Endodermal cell (in vitro differentiated cells): Measurements from ENCODE around the gene ARID2. TPM values are rescaled to one million over a fixed set of nuclear protein-coding genes. Genes with fewer than 3 reads are reported as not detected.

ENCODE experiments used
- DNase-seq: peaks from one replicate; pipeline ENCODE4 v3.0.0-alpha.2; 2017
- H3K27ac ChIP-seq: 2 replicates; pipeline ENCODE4 v1.5.1; 2013; ENCODE audit warnings: mild to moderate bottlenecking, low read depth, low read length, moderate library complexity
- H3K27me3 ChIP-seq: 2 replicates; pipeline ENCODE4 v1.6.1; 2013; ENCODE audit warnings: mild to moderate bottlenecking, low read length, moderate library complexity; ENCODE audit not compliant: insufficient read depth, control insufficient read depth, poor library complexity, severe bottlenecking
- H3K36me3 ChIP-seq: 2 replicates; pipeline ENCODE4 v1.7.0; 2013; ENCODE audit warnings: mild to moderate bottlenecking, low read length, moderate library complexity; ENCODE audit not compliant: control insufficient read depth, insufficient read depth
- H3K4me1 ChIP-seq: one replicate; pipeline ENCODE4 v1.7.0; 2013; ENCODE audit warnings: low read length; ENCODE audit not compliant: control insufficient read depth, insufficient read depth
- H3K4me3 ChIP-seq: 2 replicates; pipeline ENCODE4 v1.5.1; 2013; ENCODE audit warnings: mild to moderate bottlenecking, low read length, moderate library complexity
- H3K9ac ChIP-seq: 2 replicates; pipeline ENCODE4 v1.6.1; 2013; ENCODE audit warnings: mild to moderate bottlenecking, low read length, moderate library complexity; ENCODE audit not compliant: poor library complexity, severe bottlenecking; ENCODE audit errors: extremely low read depth
- H3K9me3 ChIP-seq: 2 replicates; pipeline ENCODE4 v1.6.1; 2013; ENCODE audit warnings: mild to moderate bottlenecking, low read length, moderate library complexity; ENCODE audit not compliant: control insufficient read depth
- H3K27ac Mint-ChIP-seq: 2 replicates; pipeline ENCODE4 v1.8.0; 2020; ENCODE audit warnings: mixed read lengths
- H3K27me3 Mint-ChIP-seq: 2 replicates; pipeline ENCODE4 v1.8.0; 2021; ENCODE audit warnings: mild to moderate bottlenecking, mixed read lengths; ENCODE audit not compliant: insufficient read depth
- H3K36me3 Mint-ChIP-seq: 2 replicates; pipeline ENCODE4 v1.8.0; 2020; ENCODE audit warnings: low read depth, mixed read lengths
- H3K4me1 Mint-ChIP-seq: 2 replicates; pipeline ENCODE4 v1.8.0; 2020; ENCODE audit warnings: mixed read lengths
- H3K4me3 Mint-ChIP-seq: 2 replicates; pipeline ENCODE4 v1.8.0; 2020; ENCODE audit warnings: mild to moderate bottlenecking, moderate library complexity, mixed read lengths
- H3K9me3 Mint-ChIP-seq: 2 replicates; pipeline ENCODE4 v1.8.0; 2020; ENCODE audit warnings: mild to moderate bottlenecking, mixed read lengths
- CTCF ChIP-seq: fragments of 200-600 bp; sonication (generic); conservative IDR thresholded peaks from 2 replicates; pipeline ENCODE4 v1.5.0; 2021; ENCODE audit warnings: antibody characterized with exemption, mild to moderate bottlenecking
- WGBS, 2 experiments: methylation state at CpG; one replicate each; pipeline versions ENCODE4 v1.1.5 to v1.1.7; 2013; ENCODE audit warnings: missing lambda C conversion rate in 2 of 2, mixed read lengths in 1 of 2; ENCODE audit not compliant: insufficient coverage in 1 of 2, insufficient read length in 1 of 2; 5-methylcytosine and 5-hydroxymethylcytosine counted together
- total RNA-seq, 2 donors: library from RNA; stranded (reverse); fragmentation: NEBNext Ultra II Directional in 1 of 2; extraction: Animal tissue kit (Norgen Biotek cat#: 25700) in 1 of 2; gene quantifications; 2 replicates in 1 of 2; 3 replicates in 1 of 2; pipeline ENCODE4 v1.2.1, GENCODE V29; 2021

Gene ARID2
- total RNA-seq, 2 donors from 2014 or later: 54.0 to 58.1 TPM

- Histone ChIP-seq H3K9ac (no peak overlapping the region), H3K27me3 (no peaks in the 10 kb centered on the region), H3K4me3 (no peak overlapping the region), H3K27ac (no peak overlapping the region), H3K36me3 (no peaks in the 10 kb centered on the region), H3K9me3 (no peaks in the 10 kb centered on the region), H3K4me1 (no peaks in the 10 kb centered on the region)
- TF ChIP-seq CTCF: no peak
- Mint-ChIP-seq H3K9me3 (no peaks in the 10 kb centered on the region), H3K27ac (peak overlapping the region; percentile 7), H3K4me1 (peaks cover 38% of the 10 kb centered on the region), H3K27me3 (no peaks in the 10 kb centered on the region), H3K4me3 (no peak overlapping the region), H3K36me3 (peaks cover 14% of the 10 kb centered on the region)
- 93 to 100% methylated on average over 2 to 3 of the region's 3 CpGs for WGBS, 2 experiments
- no peak for DNase-seq
These were observed 27.7 kb downstream of the ARID2 start for GRCh38 chr12:45757172-45757571.

GRCh38 chr12:45760333-45760732 is 30.8 kb downstream of the ARID2 start:
- no peak overlapping the region for H3K9ac ChIP-seq
- TF ChIP-seq CTCF: no peak
- no peaks in the 10 kb centered on the region for H3K9me3 Mint-ChIP-seq
- H3K4me3 Mint-ChIP-seq: no peak overlapping the region
- no peaks in the 10 kb centered on the region for H3K27me3 Mint-ChIP-seq
- H3K4me1 ChIP-seq: no peaks in the 10 kb centered on the region
- H3K36me3 ChIP-seq: no peaks in the 10 kb centered on the region
- H3K27me3 ChIP-seq: no peaks in the 10 kb centered on the region
- no peak overlapping the region for H3K27ac ChIP-seq
- no peaks in the 10 kb centered on the region for H3K9me3 ChIP-seq
- peaks cover 10% of the 10 kb centered on the region for H3K36me3 Mint-ChIP-seq
- peak overlapping the region; percentile 39 for H3K27ac Mint-ChIP-seq
- no peak overlapping the region for H3K4me3 ChIP-seq
- WGBS, 2 experiments: 88 to 93% methylated on average over 3 to 4 of the region's 4 CpGs
- H3K4me1 Mint-ChIP-seq: peaks cover 28% of the 10 kb centered on the region
- no peak for DNase-seq

- Mint-ChIP-seq H3K4me3 (no peak overlapping the region), H3K36me3 (peaks cover 16% of the 10 kb centered on the region), H3K27ac (peak overlapping the region; percentile 65), H3K4me1 (peaks cover 27% of the 10 kb centered on the region), H3K9me3 (no peaks in the 10 kb centered on the region), H3K27me3 (no peaks in the 10 kb centered on the region)
- Histone ChIP-seq H3K9ac (no peak overlapping the region), H3K27ac (no peak overlapping the region), H3K36me3 (no peaks in the 10 kb centered on the region), H3K27me3 (no peaks in the 10 kb centered on the region), H3K4me1 (no peaks in the 10 kb centered on the region), H3K9me3 (no peaks in the 10 kb centered on the region), H3K4me3 (no peak overlapping the region)
- 53 to 65% methylated on average over 2 to 3 of the region's 3 CpGs for WGBS, 2 experiments
- TF ChIP-seq CTCF: peak; percentile 73
- peak; percentile 50 for DNase-seq
These were observed 32.9 kb downstream of the ARID2 start for GRCh38 chr12:45762185-45763110.
